ENCODE results near the gene E2F2.

- TF ChIP-seq, protein P1, sequence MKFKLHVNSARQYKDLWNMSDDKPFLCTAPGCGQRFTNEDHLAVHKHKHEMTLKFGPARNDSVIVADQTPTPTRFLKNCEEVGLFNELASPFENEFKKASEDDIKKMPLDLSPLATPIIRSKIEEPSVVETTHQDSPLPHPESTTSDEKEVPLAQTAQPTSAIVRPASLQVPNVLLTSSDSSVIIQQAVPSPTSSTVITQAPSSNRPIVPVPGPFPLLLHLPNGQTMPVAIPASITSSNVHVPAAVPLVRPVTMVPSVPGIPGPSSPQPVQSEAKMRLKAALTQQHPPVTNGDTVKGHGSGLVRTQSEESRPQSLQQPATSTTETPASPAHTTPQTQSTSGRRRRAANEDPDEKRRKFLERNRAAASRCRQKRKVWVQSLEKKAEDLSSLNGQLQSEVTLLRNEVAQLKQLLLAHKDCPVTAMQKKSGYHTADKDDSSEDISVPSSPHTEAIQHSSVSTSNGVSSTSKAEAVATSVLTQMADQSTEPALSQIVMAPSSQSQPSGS (tag by site-specific recombination; IDR thresholded peaks at IDR 0.05; ENCODE audit: low read depth): no peak
- TF ChIP-seq CTCF (tag by site-specific recombination; IDR thresholded peaks at IDR 0.05) (no peak), ZBTB21 (tag by site-specific recombination; IDR thresholded peaks at IDR 0.05) (no peak), ZNF266 (tag by site-specific recombination; IDR thresholded peaks at IDR 0.05; ENCODE audit: low read depth) (no peak), TCF7L2 (IDR thresholded peaks at IDR 0.05; ENCODE audit: borderline replicate concordance, low read depth, low read length) (no peak), ZNF623 (tag by site-specific recombination; IDR thresholded peaks at IDR 0.05) (no peak)
Observed at GRCh38 chr1:23478896-23479665, 52.0 kb downstream of the E2F2 start.
